Stimulated activated CD8-positive, alpha-beta memory T cell treated with anti-CD3 and anti-CD28 coated beads, Interleukin-2, amount 100 ng/mL, for 48 hours (primary cell): Measurements from ENCODE around the gene CNTNAP2.
"Not testable (repeated sequence)": the region's sequence is repeated elsewhere in the genome, so short reads cannot be mapped to it uniquely, and the experiment has no call there.

Experiments
- DNase-seq, 2 donors: peaks; one replicate each; pipeline ENCODE4 v3.0.0-alpha.2; 2020; ENCODE audit warnings: low read depth in 2 of 2

Gene CNTNAP2

DNA sequence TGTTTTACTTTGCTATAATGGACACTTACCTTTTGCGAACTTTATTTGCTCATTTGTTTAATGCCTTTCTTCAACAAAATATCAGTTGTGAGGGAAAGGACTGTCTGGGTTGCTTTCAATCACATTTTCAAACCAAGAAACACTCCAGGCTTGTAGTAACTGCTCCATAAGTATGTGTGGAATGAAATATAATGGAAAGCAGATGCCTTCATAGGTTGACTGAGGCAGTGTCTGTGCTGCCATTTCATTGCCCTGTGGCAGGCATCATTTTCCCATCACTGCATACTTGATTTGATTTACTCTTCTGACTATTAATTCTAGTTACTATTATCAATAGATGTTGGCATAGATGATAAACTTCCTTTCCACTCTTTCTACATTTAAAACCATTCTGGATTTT is 762.3 kb downstream of the CNTNAP2 start:
- DNase-seq = no peak

DNA sequence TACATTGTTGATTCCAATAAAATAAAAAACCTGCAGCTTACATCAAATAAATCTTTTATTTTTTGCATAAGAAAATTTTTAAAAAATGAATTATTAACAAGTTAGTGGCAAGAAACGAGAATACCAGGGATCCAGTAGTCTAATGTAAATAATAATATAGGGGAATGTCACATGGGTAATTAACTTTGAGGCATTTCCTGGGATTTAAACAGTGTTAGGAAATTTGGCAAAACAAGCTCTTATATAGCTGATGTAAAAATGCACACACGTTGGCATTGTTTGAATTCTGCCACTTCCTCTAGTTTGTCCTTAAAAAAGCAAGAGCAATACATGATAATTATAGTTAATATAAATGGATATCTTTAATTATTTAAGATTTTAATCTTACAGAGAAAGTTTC is 768.6 kb downstream of the CNTNAP2 start:
- no peak for DNase-seq

DNA sequence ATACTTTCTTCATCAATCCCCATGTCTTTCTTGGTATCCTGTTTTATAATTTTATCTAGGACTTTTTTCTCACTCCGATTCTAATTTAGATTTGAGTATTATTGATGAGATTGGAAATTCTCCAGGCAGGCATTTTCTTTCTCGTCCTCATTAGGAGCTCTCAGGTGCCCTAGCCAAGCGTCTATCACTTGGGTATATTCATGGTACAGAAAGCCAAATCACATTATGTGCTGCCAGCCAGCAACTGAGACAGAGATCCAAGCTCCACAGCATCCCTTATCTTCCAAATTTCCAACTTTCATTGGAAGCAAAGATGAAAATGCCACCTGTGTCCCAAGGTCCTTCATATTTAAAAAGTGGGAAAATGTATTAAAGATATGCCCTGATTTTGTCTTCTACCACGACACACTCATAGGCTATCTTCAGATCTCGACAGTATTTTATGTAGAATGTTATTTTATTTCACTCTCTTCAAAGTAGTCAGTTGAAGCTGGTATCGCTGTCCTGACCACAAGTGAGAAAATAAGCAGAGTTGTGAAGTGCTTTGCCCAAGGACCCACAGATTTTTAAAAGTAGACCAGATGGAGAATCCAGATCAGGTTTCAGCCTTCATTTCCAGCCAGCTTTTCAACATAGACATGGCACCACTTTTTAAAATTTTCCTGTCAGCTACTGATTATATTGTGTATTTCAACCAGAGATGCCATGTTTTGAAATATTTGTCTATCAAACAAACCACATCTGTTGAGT is 773.4 kb downstream of the CNTNAP2 start:
- no peak for DNase-seq

DNA sequence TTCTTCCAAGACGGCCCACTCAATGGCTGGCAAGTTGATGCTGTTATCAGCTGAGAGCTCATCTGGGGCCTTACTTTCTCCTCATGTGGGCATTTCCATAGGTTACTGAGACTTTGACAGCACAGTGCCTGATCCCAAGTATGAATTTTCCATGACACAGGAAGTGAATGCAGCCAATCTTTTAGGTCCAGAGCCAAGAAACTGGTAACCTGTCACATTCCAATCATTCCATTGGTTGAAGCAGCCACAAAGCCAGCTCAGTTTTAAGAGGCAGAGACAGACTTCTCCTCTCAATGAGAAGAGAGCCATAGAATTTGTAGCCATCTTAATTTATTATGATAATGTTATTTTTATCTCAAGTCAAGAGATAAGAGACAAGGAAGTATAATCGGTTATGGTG is 775.5 kb downstream of the CNTNAP2 start:
- DNase-seq = no peak

DNA sequence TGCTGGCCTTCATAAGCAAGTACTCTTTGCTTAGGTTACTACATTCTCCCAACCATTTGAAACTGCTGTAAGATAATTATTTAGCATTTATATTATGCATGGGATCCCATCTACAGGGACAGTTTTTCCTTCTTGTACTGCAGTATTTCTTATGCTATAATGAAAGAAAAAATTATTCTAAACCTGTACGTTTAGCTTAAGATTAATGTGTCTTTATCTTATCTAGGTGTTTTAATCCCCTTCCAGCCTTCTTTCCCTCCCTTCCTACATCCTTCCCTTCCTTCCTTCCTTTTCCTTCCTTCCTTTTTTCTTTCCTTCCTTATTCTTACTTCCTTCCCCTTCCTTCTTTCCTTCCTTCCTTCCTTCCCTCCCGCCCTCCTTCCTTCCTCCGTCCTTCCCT is 778.3 kb downstream of the CNTNAP2 start:
- DNase-seq = no peak

DNA sequence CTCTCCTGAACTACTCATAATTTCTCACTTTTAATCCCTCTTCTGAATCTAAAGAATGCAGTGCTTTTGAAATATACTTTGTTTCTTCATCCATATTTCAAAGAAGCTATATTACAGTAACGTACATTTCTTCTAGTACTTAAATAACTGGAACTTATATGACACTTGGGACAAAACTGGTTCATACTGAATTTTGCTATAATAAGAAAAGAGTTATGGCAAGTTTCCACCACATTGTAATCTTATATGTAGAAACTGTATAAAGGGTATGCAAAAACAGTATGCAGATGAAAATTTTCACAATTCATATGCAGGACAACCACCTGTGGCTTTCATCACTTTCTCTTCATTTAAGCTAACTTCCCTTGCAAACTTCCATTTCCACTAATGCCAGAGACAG is 785.7 kb downstream of the CNTNAP2 start:
- DNase-seq = no peak

DNA sequence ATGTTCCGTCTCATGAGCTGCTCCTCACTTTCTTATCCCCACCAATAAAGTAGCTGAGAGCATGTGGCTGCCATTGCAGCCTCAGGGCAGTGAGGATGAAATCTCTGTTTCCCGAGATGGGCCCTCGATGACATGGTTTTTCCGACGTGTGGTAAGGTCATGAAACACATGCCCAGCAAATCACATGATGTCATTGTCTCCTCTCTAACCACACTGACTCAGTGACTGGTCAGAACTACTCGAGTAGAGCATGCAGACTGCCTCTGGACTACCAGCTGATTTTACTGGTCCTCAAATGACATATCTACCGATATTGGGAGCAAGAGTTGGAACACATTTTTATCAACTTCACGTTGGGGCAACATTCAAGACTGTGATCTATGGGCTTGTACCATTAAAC is 786.1 kb downstream of the CNTNAP2 start:
- no peak for DNase-seq

GRCh38 chr7:146905746-146906145 is 789.1 kb downstream of the CNTNAP2 start:
- not testable (repeated sequence) for DNase-seq

DNA sequence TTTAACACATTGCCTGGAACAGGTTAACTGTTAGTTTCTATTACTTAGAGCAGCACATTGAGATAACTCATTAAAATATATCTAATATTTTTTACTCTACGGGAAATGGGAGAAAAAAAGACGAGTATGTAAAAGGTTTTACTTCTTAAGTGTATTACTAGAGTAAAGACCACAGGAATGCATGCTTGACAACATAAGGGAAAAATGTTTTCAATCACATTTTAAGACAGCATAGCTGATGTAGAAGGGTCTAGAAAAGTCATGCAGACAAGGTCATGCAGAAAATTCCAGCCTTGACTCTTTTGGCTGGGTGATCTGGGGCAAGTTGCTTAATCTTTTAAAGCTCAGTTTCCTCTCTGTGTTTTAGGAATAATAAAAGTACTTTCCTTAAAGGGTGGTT is 806.2 kb downstream of the CNTNAP2 start:
- DNase-seq = no peak

DNA sequence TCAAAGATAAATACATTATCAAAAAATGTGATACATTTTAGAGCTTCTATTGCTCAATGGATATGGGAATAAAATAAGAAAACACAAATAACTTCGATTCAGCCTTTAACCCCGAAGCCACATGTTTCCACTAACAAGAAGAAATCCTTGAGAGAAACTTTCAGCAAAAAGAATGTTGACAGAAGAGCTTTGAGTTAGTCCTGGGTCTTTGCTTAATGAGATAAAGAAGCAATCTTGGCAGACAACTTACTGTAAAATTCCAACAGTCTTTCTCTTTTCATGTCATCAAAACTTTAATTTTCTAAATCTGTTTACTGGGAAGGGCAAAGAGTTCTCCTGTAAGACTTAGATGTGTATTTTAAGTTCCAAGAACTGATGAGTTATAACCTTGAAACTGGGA is 810.2 kb downstream of the CNTNAP2 start:
- no peak for DNase-seq

- no peak for DNase-seq
Measured at GRCh38 chr7:146937836-146938235, 821.2 kb downstream of the CNTNAP2 start.

- DNase-seq = no peak
Measured at GRCh38 chr7:146943483-146943882, 826.9 kb downstream of the CNTNAP2 start.

DNA sequence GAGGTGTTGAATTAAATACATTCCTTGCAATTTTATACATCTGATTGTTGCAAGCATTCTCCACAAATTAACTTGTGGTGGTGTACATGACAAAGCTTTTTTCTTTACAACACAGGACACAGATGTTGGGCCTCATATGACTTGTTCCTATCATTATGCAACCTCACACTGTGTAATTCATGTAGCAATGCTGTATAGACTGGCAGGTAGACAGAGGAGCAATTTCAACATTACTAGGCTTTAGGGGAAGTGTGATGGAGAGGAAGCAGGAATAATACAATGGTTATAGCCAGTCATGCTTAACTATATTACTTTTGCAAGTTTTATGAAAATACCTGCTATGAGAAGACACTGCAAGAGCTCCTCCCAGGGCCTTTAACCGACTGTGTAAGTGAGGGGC is 832.1 kb downstream of the CNTNAP2 start:
- no peak for DNase-seq

- DNase-seq = no peak
Measured at GRCh38 chr7:146956321-146956720, 839.7 kb downstream of the CNTNAP2 start.

- DNase-seq = no peak
Measured at GRCh38 chr7:146956853-146957252, 840.3 kb downstream of the CNTNAP2 start.

DNA sequence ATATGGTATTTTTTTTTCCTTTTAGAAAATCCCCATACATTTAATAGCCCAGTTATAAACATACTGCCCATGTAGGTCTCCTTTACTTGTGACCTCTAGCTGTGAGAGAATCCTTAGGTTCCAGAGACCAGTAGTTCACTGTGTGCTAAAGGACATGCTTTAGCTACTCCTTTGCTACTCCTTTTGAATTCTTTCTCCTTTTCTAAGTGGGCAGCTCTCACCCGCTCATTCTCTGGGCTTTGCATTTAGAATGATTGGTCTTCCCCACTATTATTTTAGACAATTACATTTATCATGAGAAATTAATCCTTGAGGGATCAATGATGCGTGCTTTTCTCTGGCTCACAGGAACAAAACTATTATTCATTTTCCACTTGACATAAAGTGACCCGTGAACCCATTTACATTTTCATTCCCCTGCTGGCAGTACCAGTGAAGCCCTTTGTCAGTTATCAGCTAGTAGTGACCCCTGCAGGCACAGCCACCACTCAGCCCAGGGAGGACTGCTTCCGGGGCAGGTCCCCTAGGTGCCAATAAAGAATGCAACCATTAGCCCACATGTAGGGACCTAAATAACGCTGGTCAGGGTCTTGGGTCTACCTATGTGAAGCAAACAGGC is 844.3 kb downstream of the CNTNAP2 start:
- no peak for DNase-seq

GRCh38 chr7:146961617-146962016 is 845.0 kb downstream of the CNTNAP2 start:
- DNase-seq = no peak

- DNase-seq = no peak
Measured at GRCh38 chr7:146966274-146966673, 849.7 kb downstream of the CNTNAP2 start.

DNA sequence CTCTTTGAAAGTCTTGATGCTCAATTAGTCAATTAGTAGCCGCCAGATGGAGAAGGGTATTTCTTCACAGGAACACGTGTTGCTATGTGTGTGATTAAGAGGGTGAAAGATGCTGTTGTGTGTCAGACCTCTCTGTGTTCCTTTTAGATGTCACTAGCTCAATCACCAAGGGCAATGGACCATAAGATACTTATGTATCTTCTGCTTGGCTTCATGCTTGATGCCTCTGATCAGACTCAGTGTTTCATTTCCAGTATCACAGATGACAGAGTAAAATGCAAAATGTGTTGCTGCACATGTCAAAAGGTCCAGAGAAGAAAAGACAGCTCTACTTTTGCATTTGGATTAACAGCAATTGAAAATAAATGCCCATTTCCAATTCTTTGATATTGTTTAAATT is 865.9 kb downstream of the CNTNAP2 start:
- no peak for DNase-seq

GRCh38 chr7:146991596-146991995 is 875.0 kb downstream of the CNTNAP2 start:
- no peak for DNase-seq

GRCh38 chr7:146993764-146994163 is 877.2 kb downstream of the CNTNAP2 start:
- no peak for DNase-seq

DNA sequence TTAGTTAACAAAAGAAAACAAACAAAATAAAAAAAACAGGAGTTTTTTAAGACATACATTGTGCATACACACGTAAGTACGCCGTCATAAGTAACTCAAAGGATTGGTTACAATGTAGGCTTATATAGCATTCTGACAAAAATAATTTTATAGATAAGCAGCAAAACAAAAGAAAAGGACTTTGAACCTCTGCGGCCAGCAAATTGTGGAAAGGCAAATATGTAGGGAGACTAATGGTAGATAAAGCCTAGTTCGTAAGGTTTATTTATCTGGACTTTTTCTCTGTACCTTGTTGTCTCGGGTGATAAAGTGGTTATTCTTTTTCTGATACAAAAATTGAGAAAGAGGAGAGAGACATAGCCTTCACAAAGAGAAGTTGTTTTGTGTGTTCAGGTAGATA is 891.9 kb downstream of the CNTNAP2 start:
- DNase-seq = no peak

DNA sequence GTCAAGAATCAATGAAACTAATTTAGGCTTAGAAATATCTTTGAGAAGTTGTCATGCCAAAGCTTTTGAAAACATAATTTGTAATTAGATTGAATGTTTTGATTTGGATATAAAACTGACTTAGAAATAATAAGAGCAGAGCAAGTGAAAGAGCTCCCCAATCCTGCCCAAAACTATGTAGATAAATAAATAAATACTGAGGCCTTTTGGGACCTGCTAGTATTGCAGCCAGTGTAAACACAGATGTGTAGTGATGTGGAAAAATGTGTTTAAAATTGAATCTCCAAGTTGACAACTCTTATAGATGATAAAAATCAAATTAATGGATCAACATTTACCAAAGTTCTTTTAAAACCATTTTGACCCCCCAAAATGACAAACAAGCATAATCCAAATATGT is 896.1 kb downstream of the CNTNAP2 start:
- DNase-seq = no peak

- no peak for DNase-seq
Measured at GRCh38 chr7:147013825-147014224, 897.2 kb downstream of the CNTNAP2 start.
